GM21447 (cell line): ENCODE results near the gene MAGEB16.

Experiments used
- ATAC-seq: cut with Tn5 transposase; IDR thresholded peaks from one replicate; pipeline ENCODE4 v1.9.1; 2021; ENCODE audit not compliant: unreplicated experiment

Gene MAGEB16

GRCh38 chrX:35798042-35798441 lies at the start of gene MAGEB16:
Gene MAGEB16, plus strand, starts transcription at chrX:35798342. Its CDS starts 3,855 bp downstream, at chrX:35802197.
- ATAC-seq = no peak

- ATAC-seq = no peak
Observed at GRCh38 chrX:35773958-35774564, 24.1 kb upstream of the MAGEB16 start.

- ATAC-seq = no peak
Observed at GRCh38 chrX:35785075-35785474, 13.1 kb upstream of the MAGEB16 start.

GRCh38 chrX:35786271-35786670 lies 11.9 kb upstream of the MAGEB16 start:
- ATAC-seq = no peak

- ATAC-seq = no peak
Observed at GRCh38 chrX:35787867-35788266, 10.3 kb upstream of the MAGEB16 start.

- ATAC-seq = no peak
Observed at GRCh38 chrX:35800474-35800873, 2.3 kb downstream of the MAGEB16 start.

- ATAC-seq = no peak
Observed at GRCh38 chrX:35809781-35810180, 11.6 kb downstream of the MAGEB16 start.

GRCh38 chrX:35819241-35819640 lies 21.1 kb downstream of the MAGEB16 start:
- ATAC-seq = no peak

GRCh38 chrX:35826503-35826902 lies 28.4 kb downstream of the MAGEB16 start:
- no peak for ATAC-seq

- ATAC-seq = no peak
Observed at GRCh38 chrX:35829501-35829900, 31.4 kb downstream of the MAGEB16 start.

- no peak for ATAC-seq
Observed at GRCh38 chrX:35841872-35842271, 43.7 kb downstream of the MAGEB16 start.

- no peak for ATAC-seq
Observed at GRCh38 chrX:35842674-35843073, 44.5 kb downstream of the MAGEB16 start.

GRCh38 chrX:35847736-35848135 lies 49.6 kb downstream of the MAGEB16 start:
- ATAC-seq = no peak
